ENCODE data around the gene ING2. TPM values are rescaled to one million over a fixed set of nuclear protein-coding genes. Genes with fewer than 3 reads are reported as not detected.

The ING2 gene
- polyA plus RNA-seq, 4 donors, result 21.7 to 29.1 (median 24.9) TPM

- no peak for DNase-seq (ENCODE audit: low read depth in 4 of 4, low spot score in 3 of 4)
These were observed 9.7 kb upstream of the ING2 start for GRCh38 chr4:183495184-183495583.

GRCh38 chr4:183499389-183499788, 5.5 kb upstream of the ING2 start:
- DNase-seq (ENCODE audit: low read depth in 4 of 4, low spot score in 3 of 4), result no peak

- no peak for DNase-seq (ENCODE audit: low read depth in 4 of 4, low spot score in 3 of 4)
These were observed 5.1 kb upstream of the ING2 start for GRCh38 chr4:183499801-183500200.

- DNase-seq (ENCODE audit: low read depth in 4 of 4, low spot score in 3 of 4), result peak in 1 of 4 donors; percentile 36
These were observed 1.3 kb upstream of the ING2 start for GRCh38 chr4:183503497-183504063.

- peak; percentile 89 to 98 (median 96) for DNase-seq (ENCODE audit: low read depth in 4 of 4, low spot score in 3 of 4)
These were observed 561 bp upstream of the ING2 start for GRCh38 chr4:183504064-183504929.

GRCh38 chr4:183505611-183506388, 942 bp downstream of the ING2 start:
- DNase-seq (ENCODE audit: low read depth in 4 of 4, low spot score in 3 of 4), result peak; percentile 82 to 84 (median 82)

GRCh38 chr4:183506389-183506735, 1.5 kb downstream of the ING2 start:
- DNase-seq (ENCODE audit: low read depth in 4 of 4, low spot score in 3 of 4), result no peak

- DNase-seq (ENCODE audit: low read depth in 4 of 4, low spot score in 3 of 4), result no peak
These were observed 3.3 kb downstream of the ING2 start for GRCh38 chr4:183507925-183508696.

GRCh38 chr4:183508697-183509335, 4.0 kb downstream of the ING2 start:
- no peak for DNase-seq (ENCODE audit: low read depth in 4 of 4, low spot score in 3 of 4)

- no peak for DNase-seq (ENCODE audit: low read depth in 4 of 4, low spot score in 3 of 4)
These were observed 10.6 kb downstream of the ING2 start for GRCh38 chr4:183515411-183515810.

- no peak for DNase-seq (ENCODE audit: low read depth in 4 of 4, low spot score in 3 of 4)
These were observed 12.3 kb downstream of the ING2 start for GRCh38 chr4:183517194-183517593.

GRCh38 chr4:183517781-183518180, 12.9 kb downstream of the ING2 start:
- DNase-seq (ENCODE audit: low read depth in 4 of 4, low spot score in 3 of 4), result no peak

GRCh38 chr4:183522821-183523220, 18.0 kb downstream of the ING2 start:
- DNase-seq (ENCODE audit: low read depth in 4 of 4, low spot score in 3 of 4), result no peak

GRCh38 chr4:183527326-183527725, 22.5 kb downstream of the ING2 start:
- no peak for DNase-seq (ENCODE audit: low read depth in 4 of 4, low spot score in 3 of 4)

- DNase-seq (ENCODE audit: low read depth in 4 of 4, low spot score in 3 of 4), result no peak
These were observed 28.0 kb downstream of the ING2 start for GRCh38 chr4:183532821-183533220.

- no peak for DNase-seq (ENCODE audit: low read depth in 4 of 4, low spot score in 3 of 4)
These were observed 28.8 kb downstream of the ING2 start for GRCh38 chr4:183533698-183534097.

- no peak for DNase-seq (ENCODE audit: low read depth in 4 of 4, low spot score in 3 of 4)
These were observed 35.7 kb downstream of the ING2 start for GRCh38 chr4:183540410-183541009.

- DNase-seq (ENCODE audit: low read depth in 4 of 4, low spot score in 3 of 4), result no peak
These were observed 36.3 kb downstream of the ING2 start for GRCh38 chr4:183541010-183541751.

- DNase-seq (ENCODE audit: low read depth in 4 of 4, low spot score in 3 of 4), result no peak
These were observed 36.8 kb downstream of the ING2 start for GRCh38 chr4:183541752-183542040.
